ENCODE measurements around the gene CARHSP1. TPM values are rescaled to one million over a fixed set of nuclear protein-coding genes. Genes with fewer than 3 reads are reported as not detected.

The CARHSP1 gene
- total and polyA plus RNA-seq, 9 of the 15 experiments (the other 6 are each of a cell fraction or from before 2014, with no cell fraction given), result 5.8 to 114 (median 41.1) TPM

DNA sequence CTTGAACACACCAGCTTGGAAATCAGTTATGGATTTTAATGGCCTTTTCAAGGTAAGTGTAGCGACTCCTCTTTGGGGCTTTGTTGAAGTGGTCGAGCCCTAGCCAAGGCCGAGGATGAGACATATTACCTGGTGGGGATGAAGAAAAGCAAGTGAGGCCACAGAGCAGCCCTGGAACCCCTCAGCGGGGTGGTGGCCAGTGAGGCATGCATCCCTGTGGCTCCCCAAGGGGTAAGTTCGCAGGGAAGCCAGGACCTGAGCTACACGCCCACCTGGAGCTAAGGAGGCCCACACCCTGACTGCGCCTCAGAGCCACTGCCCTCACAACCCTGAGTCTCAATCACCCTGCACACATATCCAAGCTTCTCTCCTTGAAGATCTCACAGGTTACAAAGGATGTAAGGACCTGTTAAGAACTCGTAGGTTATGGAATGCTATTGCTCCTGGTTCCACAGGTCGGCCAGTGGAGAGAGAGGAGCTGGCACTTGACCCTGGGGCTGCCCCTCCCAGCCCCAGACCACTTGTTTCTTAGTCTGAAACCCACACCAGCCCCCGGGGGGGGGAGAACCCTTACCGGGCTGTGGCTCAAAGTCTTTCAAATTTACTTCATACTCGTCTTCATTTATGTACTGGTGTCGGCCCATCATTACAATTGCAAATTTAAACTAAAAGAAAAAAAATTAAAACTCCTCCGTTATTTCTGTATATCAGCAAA is 25.3 kb upstream of the CARHSP1 start:
- Histone ChIP-seq H3K9me3 (replicated peaks; ENCODE audit: control insufficient read depth, insufficient read depth, low read depth, low read length) (no peaks in the 10 kb centered on the region), H3K9me1 (ENCODE audit: control insufficient read depth, insufficient read depth, low read length) (peaks cover 4% of the 10 kb centered on the region), H3K4me2 (ENCODE audit: insufficient read depth, low read length) (no peak overlapping the region), H3K4me3 (no peak overlapping the region), H3K79me2 (ENCODE audit: control insufficient read depth, insufficient read depth, low read length) (no peaks in the 10 kb centered on the region), H3K36me3 (ENCODE audit: control insufficient read depth, insufficient read depth, low read length) (peaks cover 96% of the 10 kb centered on the region), H3K9ac (ENCODE audit: insufficient read depth in 1 of 2, low read depth in 2 of 2, low read length in 2 of 2) (no peak overlapping the region; a peak in 1 of 4 replicates), H3K27me3 (ENCODE audit: control insufficient read depth in 2 of 2, insufficient read depth in 2 of 2, low read length in 2 of 2) (no peaks in the 10 kb centered on the region), H4K20me1 (replicated peaks; ENCODE audit: control insufficient read depth, insufficient read depth, low read length) (peaks cover 10% of the 10 kb centered on the region; the same call in 1 of the 2 replicates), H2AFZ (ENCODE audit: low read depth, low read length) (no peak overlapping the region), H3K4me1 (replicated peaks in 1 of 2; ENCODE audit: control insufficient read depth in 2 of 2, insufficient read depth in 2 of 2, low read length in 2 of 2) (peaks cover 0 to 12% of the 10 kb centered on the region in 2 experiments; a peak in 3 of 5 replicates), H3K27ac (ENCODE audit: extremely low read depth, low read depth, low read length) (no peak overlapping the region)
- intact Hi-C loops (cut with micrococcal nuclease) (no loop called here), in situ Hi-C loops (cut with MboI) (no loop called here)
- CTCF ChIA-PET (ENCODE audit: low intra/inter-chr PET ratio), result no interaction called here
- POLR2A ChIA-PET, result interaction anchor here (0.6 kb wide), 1 partner anchor 15 kb away, joined by 5 read pairs; no protein-coding TSS in a partner anchor
- WGBS (ENCODE audit: insufficient coverage, low coverage, missing lambda C conversion rate), result 87% methylated on average over 13 of the region's 14 CpGs
- TF ChIP-seq KAT7 (CRISPR knock-in tag; IDR thresholded peaks at IDR 0.05; ENCODE audit: borderline replicate concordance), result no peak
- TF ChIP-seq ZBTB1 (CRISPR knock-in tag; IDR thresholded peaks at IDR 0.05; ENCODE audit: borderline replicate concordance, low read depth), result no peak
- TF ChIP-seq MTF1 (CRISPR knock-in tag; IDR thresholded peaks at IDR 0.05; ENCODE audit: borderline replicate concordance), result no peak
- TF ChIP-seq POLR2G (IDR thresholded peaks at IDR 0.05; ENCODE audit: low read depth, low read length), result 0 out of 2 replicates have a peak, but pooled peaks have one; percentile 16
- TF ChIP-seq ZNF445 (CRISPR knock-in tag; IDR thresholded peaks at IDR 0.05; ENCODE audit: low read depth), result no peak
- no peak for TF ChIP-seq HDAC1 (IDR thresholded peaks at IDR 0.05)
- DNase-seq (ENCODE audit: extremely low read depth in 1 of 4, low spot score in 3 of 4), result no peak
- no TSS peak for BruUV-seq (replicated peaks)
- FAIRE-seq, result no peak
- no peak for ATAC-seq

Data from K562 (cell line).